GM23338 (cell line): ENCODE results near the gene TOP2A. TPM values are rescaled to one million over a fixed set of nuclear protein-coding genes. Genes with fewer than 3 reads are reported as not detected.
A peak's percentile ranks its signal among the peaks of the same experiment; 100 is the strongest.
"Not testable (repeated sequence)": the region's sequence is repeated elsewhere in the genome, so short reads cannot be mapped to it uniquely, and the experiment has no call there.

Experiments used
- ATAC-seq: fragments of 200-7000 bp; cut with Tn5 transposase; 3 replicates; pipeline ENCODE4 v1.9.1; 2020
- DNase-seq: peaks from one replicate; pipeline ENCODE4 v3.0.0-alpha.2; 2015; ENCODE audit warnings: low spot score
- H2AFZ ChIP-seq: fragments of 200-600 bp; sonication (generic); 2 replicates; pipeline ENCODE4 v1.8.0; 2016; ENCODE audit warnings: antibody characterized with exemption, mild to moderate bottlenecking, moderate library complexity
- H3F3A ChIP-seq: fragments of 200-600 bp; sonication (generic); replicated peaks from 2 replicates; pipeline ENCODE4 v1.8.0; 2017; ENCODE audit warnings: antibody characterized with exemption, mixed run types, low read depth
- H3K27ac ChIP-seq: fragments of 200-600 bp; sonication (generic); 2 replicates; pipeline ENCODE4 v1.6.1; 2016; ENCODE audit warnings: low read depth
- H3K27me3 ChIP-seq: fragments of 200-600 bp; sonication (generic); 2 replicates; pipeline ENCODE4 v1.8.0; 2016; ENCODE audit warnings: mild to moderate bottlenecking, mixed run types, moderate library complexity; ENCODE audit not compliant: insufficient read depth
- H3K36me3 ChIP-seq: fragments of 200-600 bp; sonication (generic); 2 replicates; pipeline ENCODE4 v1.8.0; 2016; ENCODE audit warnings: mild to moderate bottlenecking; ENCODE audit not compliant: insufficient read depth
- H3K4me1 ChIP-seq: fragments of 200-600 bp; sonication (generic); 2 replicates; pipeline ENCODE4 v1.8.0; 2016; ENCODE audit warnings: mild to moderate bottlenecking, moderate library complexity; ENCODE audit not compliant: insufficient read depth
- H3K4me2 ChIP-seq: fragments of 200-600 bp; sonication (generic); 2 replicates; pipeline ENCODE4 v1.7.1; 2017; ENCODE audit warnings: mixed run types
- H3K4me3 ChIP-seq: fragments of 200-600 bp; sonication (generic); 2 replicates; pipeline ENCODE4 v1.6.1; 2016; ENCODE audit warnings: mixed run types
- H3K79me2 ChIP-seq: fragments of 200-600 bp; sonication (generic); replicated peaks from 2 replicates; pipeline ENCODE4 v1.8.0; 2017; ENCODE audit warnings: mild to moderate bottlenecking; ENCODE audit not compliant: insufficient read depth
- H3K9me2 ChIP-seq: fragments of 200-600 bp; sonication (generic); 2 replicates; pipeline ENCODE4 v1.8.0; 2017; ENCODE audit not compliant: insufficient read depth
- H4K20me1 ChIP-seq: fragments of 200-600 bp; sonication (generic); replicated peaks from 2 replicates; pipeline ENCODE4 v1.8.0; 2017; ENCODE audit warnings: mild to moderate bottlenecking; ENCODE audit not compliant: insufficient read depth
- H3K27ac Mint-ChIP-seq: 2 replicates; pipeline ENCODE4 v1.8.0; 2020; ENCODE audit warnings: inconsistent platforms, mild to moderate bottlenecking, moderate library complexity, mixed read lengths
- H3K27me3 Mint-ChIP-seq: 3 replicates; pipeline ENCODE4 v1.8.0; 2022; ENCODE audit warnings: low read depth, mild to moderate bottlenecking, moderate library complexity, mixed read lengths, inconsistent platforms; ENCODE audit not compliant: insufficient read depth, poor library complexity
- H3K36me3 Mint-ChIP-seq: 3 replicates; pipeline ENCODE4 v1.8.0; 2021; ENCODE audit warnings: low read depth, mild to moderate bottlenecking, inconsistent platforms, moderate library complexity, mixed read lengths
- H3K4me1 Mint-ChIP-seq: 3 replicates; pipeline ENCODE4 v1.8.0; 2020; ENCODE audit warnings: mild to moderate bottlenecking, inconsistent platforms, mixed read lengths
- H3K4me3 Mint-ChIP-seq: 3 replicates; pipeline ENCODE4 v1.8.0; 2021; ENCODE audit warnings: moderate library complexity, mild to moderate bottlenecking, inconsistent platforms, mixed read lengths
- H3K9me3 Mint-ChIP-seq: 3 replicates; pipeline ENCODE4 v1.8.0; 2020; ENCODE audit warnings: moderate library complexity, mild to moderate bottlenecking, inconsistent platforms, mixed read lengths
- CTCF ChIP-seq, 2 experiments: fragments of 200-600 bp in 1 of 2; sonication (generic) in 1 of 2; conservative IDR thresholded peaks; 2 replicates each; pipeline versions ENCODE4 v1.5.1 to v1.6.1; 2016 to 2017; ENCODE audit warnings: antibody characterized with exemption in 2 of 2, low read depth in 2 of 2, mild to moderate bottlenecking in 2 of 2, moderate library complexity in 1 of 2
- EZH2phosphoT487 ChIP-seq: fragments of 200-600 bp; sonication (generic); IDR thresholded peaks from one replicate; pipeline ENCODE4 v1.8.1; 2018; ENCODE audit warnings: antibody characterized with exemption; ENCODE audit not compliant: unreplicated experiment
- JUNB ChIP-seq: IDR thresholded peaks from one replicate; pipeline ENCODE4 v1.6.1; 2016; ENCODE audit warnings: antibody characterized with exemption; ENCODE audit not compliant: unreplicated experiment
- NANOG ChIP-seq: IDR thresholded peaks from 2 replicates; pipeline ENCODE4 v1.6.1; 2016; ENCODE audit warnings: antibody characterized with exemption, borderline replicate concordance
- REST ChIP-seq: IDR thresholded peaks from one replicate; pipeline ENCODE4 v1.6.1; 2018; ENCODE audit warnings: antibody characterized with exemption; ENCODE audit not compliant: unreplicated experiment
- STAT1 ChIP-seq: IDR thresholded peaks from one replicate; pipeline ENCODE4 v1.6.1; 2016; ENCODE audit warnings: antibody characterized with exemption; ENCODE audit not compliant: unreplicated experiment
- polyA plus RNA-seq: library from polyadenylated mRNA; unstranded; fragments of >200 nt; fragmentation: Nextera tagmentation; extraction: Ambion mirVana; gene quantifications from 2 replicates; pipeline ENCODE4 v1.2.1, GENCODE V29; 2016
- total RNA-seq: library from RNA; depleted of rRNA; stranded (reverse); fragments of >200 nt; shearing (Covaris generic); gene quantifications from 2 replicates; pipeline ENCODE4 v1.2.3, GENCODE V29; 2014

The TOP2A gene
- total and polyA plus RNA-seq, 2 experiments from 2014 or later = 263 to 442 TPM

- Histone ChIP-seq H3K79me2 (peaks cover 32% of the 10 kb centered on the region), H3K4me3 (no peak overlapping the region), H3K36me3 (peaks cover 46% of the 10 kb centered on the region), H3K4me1 (peaks cover 29% of the 10 kb centered on the region), H4K20me1 (no peaks in the 10 kb centered on the region; the same call in none of the 2 replicates), H3K27ac (no peak overlapping the region), H3K27me3 (no peaks in the 10 kb centered on the region), H3K4me2 (peak overlapping the region; percentile 94), H3K9me2 (no peaks in the 10 kb centered on the region), H2AFZ (no peak overlapping the region), H3F3A (peaks cover 12% of the 10 kb centered on the region; the same call in 1 of the 2 replicates)
- no peaks in the 10 kb centered on the region for H3K9me3 Mint-ChIP-seq
- TF ChIP-seq EZH2phosphoT487 (no peak), REST (no peak), CTCF (conservative IDR thresholded peaks at IDR 0.05; ENCODE audit: low read depth in 2 of 2) (peak; percentile 45 to 72)
- H3K27me3 Mint-ChIP-seq = peaks cover 2% of the 10 kb centered on the region
- ATAC-seq (no peak), DNase-seq (peak; percentile 64)
- H3K36me3 Mint-ChIP-seq = peaks cover 65% of the 10 kb centered on the region
- H3K27ac Mint-ChIP-seq = no peak overlapping the region; the same call in 1 of the 2 replicates
- H3K4me3 Mint-ChIP-seq = peak overlapping the region; percentile 99
- peaks cover 47% of the 10 kb centered on the region for H3K4me1 Mint-ChIP-seq
Observed at GRCh38 chr17:40415390-40415789, 2.3 kb downstream of the TOP2A start.

GRCh38 chr17:40414312-40414711, 3.4 kb downstream of the TOP2A start:
- H3K4me3 ChIP-seq, H3K9me3 Mint-ChIP-seq, H3K27me3 Mint-ChIP-seq, ATAC-seq, H4K20me1 ChIP-seq, H3K9me2 ChIP-seq, H3K4me2 ChIP-seq, H2AFZ ChIP-seq, DNase-seq, H3K27me3 ChIP-seq, H3K27ac Mint-ChIP-seq, H3K4me3 Mint-ChIP-seq: not testable (repeated sequence)
- Mint-ChIP-seq H3K36me3 (peaks cover 76% of the 10 kb centered on the region), H3K4me1 (peaks cover 48% of the 10 kb centered on the region)
- H3K36me3 ChIP-seq = peaks cover 46% of the 10 kb centered on the region
- peak overlapping the region; percentile 7; the same call in 1 of the 2 replicates for H3K27ac ChIP-seq
- peaks cover 37% of the 10 kb centered on the region for H3K4me1 ChIP-seq
- H3F3A ChIP-seq = peaks cover 12% of the 10 kb centered on the region; the same call in 1 of the 2 replicates
- H3K79me2 ChIP-seq = peaks cover 32% of the 10 kb centered on the region

GRCh38 chr17:40412880-40413279, 4.8 kb downstream of the TOP2A start:
- Histone ChIP-seq H3K4me1 (peaks cover 37% of the 10 kb centered on the region), H4K20me1 (no peaks in the 10 kb centered on the region; the same call in none of the 2 replicates), H3K27me3 (no peaks in the 10 kb centered on the region), H2AFZ (no peak overlapping the region), H3K9me2 (no peaks in the 10 kb centered on the region), H3K79me2 (peaks cover 32% of the 10 kb centered on the region), H3K4me3 (no peak overlapping the region), H3K27ac (peak overlapping the region; percentile 51), H3F3A (peaks cover 12% of the 10 kb centered on the region; the same call in 1 of the 2 replicates), H3K4me2 (no peak overlapping the region), H3K36me3 (peaks cover 56% of the 10 kb centered on the region)
- ATAC-seq (no peak), DNase-seq (no peak)
- Mint-ChIP-seq H3K27ac (no peak overlapping the region), H3K4me1 (peaks cover 46% of the 10 kb centered on the region), H3K36me3 (peaks cover 89% of the 10 kb centered on the region), H3K27me3 (peaks cover 6% of the 10 kb centered on the region), H3K9me3 (no peaks in the 10 kb centered on the region), H3K4me3 (no peak overlapping the region; the same call in 2 of the 3 replicates)
- no peak for TF ChIP-seq CTCF (conservative IDR thresholded peaks at IDR 0.05; ENCODE audit: low read depth in 2 of 2)
- no peak for TF ChIP-seq JUNB
- TF ChIP-seq NANOG = no peak
- TF ChIP-seq STAT1 = no peak
